Measurements from ENCODE around the gene BRSK2. TPM values are rescaled to one million over a fixed set of nuclear protein-coding genes. Genes with fewer than 3 reads are reported as not detected.
"Not testable (repeated sequence)": the region's sequence is repeated elsewhere in the genome, so short reads cannot be mapped to it uniquely, and the experiment has no call there.

The BRSK2 gene
- total RNA-seq, 4 donors from 2014 or later, result 0.24 to 0.81 TPM; not detected in 2

GRCh38 chr11:1411301-1411700, 21.6 kb downstream of the BRSK2 start:
- TF ChIP-seq POLR2A (IDR thresholded peaks at IDR 0.05) (no peak), CTCF (IDR thresholded peaks at IDR 0.05 in 4 of 5, conservative IDR thresholded peaks at IDR 0.05 in 1 of 5) (no peak)
- ATAC-seq (no peak), DNase-seq (no peak)
- Histone ChIP-seq H3K9me3 (peaks cover 0 to under 1% (median 0%) of the 10 kb centered on the region in 3 donors), H3K27ac (no peak overlapping the region), H3K27me3 (peaks cover 0 to 14% (median 3%) of the 10 kb centered on the region in 3 donors), H3K4me3 (no peak overlapping the region), H3K36me3 (no peaks in the 10 kb centered on the region), H3K4me1 (no peaks in the 10 kb centered on the region)
- in situ Hi-C loops (cut with MboI; ENCODE audit: low sequenced_read_pairs in 4 of 4) (no loop called here), intact Hi-C loops (cut with DNase I; ENCODE audit: low total_unique reads) (no loop called here)

GRCh38 chr11:1411739-1412138, 22.0 kb downstream of the BRSK2 start:
- intact Hi-C loops (cut with DNase I; ENCODE audit: low total_unique reads); H3K9me3 ChIP-seq; DNase-seq; H3K36me3 ChIP-seq; H3K4me3 ChIP-seq; ATAC-seq; H3K4me1 ChIP-seq; H3K27ac ChIP-seq; in situ Hi-C loops (cut with MboI; ENCODE audit: low sequenced_read_pairs in 4 of 4): not testable (repeated sequence)
- peaks cover 0 to 14% (median 3%) of the 10 kb centered on the region in 3 donors for H3K27me3 ChIP-seq

GRCh38 chr11:1412377-1413095, 22.8 kb downstream of the BRSK2 start:
- TF ChIP-seq CTCF (IDR thresholded peaks at IDR 0.05 in 4 of 5, conservative IDR thresholded peaks at IDR 0.05 in 1 of 5) (no peak), POLR2A (IDR thresholded peaks at IDR 0.05) (no peak)
- DNase-seq (no peak), ATAC-seq (no peak)
- no peaks in the 10 kb centered on the region for H3K4me1 ChIP-seq
- peaks cover 0 to 9% (median 4%) of the 10 kb centered on the region in 3 donors for H3K9me3 ChIP-seq
- peaks cover 0 to 14% (median 3%) of the 10 kb centered on the region in 3 donors for H3K27me3 ChIP-seq
- H3K4me3 ChIP-seq, result no peak overlapping the region
- intact Hi-C loops (cut with DNase I; ENCODE audit: low total_unique reads), result no loop called here
- in situ Hi-C loops (cut with MboI; ENCODE audit: low sequenced_read_pairs in 4 of 4), result no loop called here
- H3K27ac ChIP-seq, result no peak overlapping the region
- H3K36me3 ChIP-seq, result no peaks in the 10 kb centered on the region

GRCh38 chr11:1414650-1415049, 24.9 kb downstream of the BRSK2 start:
- Histone ChIP-seq H3K27ac (no peak overlapping the region), H3K4me3 (no peak overlapping the region), H3K9me3 (peaks cover 0 to 23% (median 12%) of the 10 kb centered on the region in 3 donors), H3K27me3 (peaks cover 0 to 14% (median 3%) of the 10 kb centered on the region in 3 donors), H3K4me1 (no peaks in the 10 kb centered on the region), H3K36me3 (no peaks in the 10 kb centered on the region)
- intact Hi-C loops (cut with DNase I; ENCODE audit: low total_unique reads), result no loop called here
- in situ Hi-C loops (cut with MboI; ENCODE audit: low sequenced_read_pairs in 4 of 4), result no loop called here
- DNase-seq, result no peak
- TF ChIP-seq CTCF (IDR thresholded peaks at IDR 0.05 in 4 of 5, conservative IDR thresholded peaks at IDR 0.05 in 1 of 5) (no peak), POLR2A (IDR thresholded peaks at IDR 0.05) (no peak)
- no peak for ATAC-seq

- H3K36me3 ChIP-seq, result no peaks in the 10 kb centered on the region
- TF ChIP-seq POLR2A (IDR thresholded peaks at IDR 0.05) (no peak), CTCF (IDR thresholded peaks at IDR 0.05 in 4 of 5, conservative IDR thresholded peaks at IDR 0.05 in 1 of 5) (no peak)
- peaks cover 0 to 23% (median 12%) of the 10 kb centered on the region in 3 donors for H3K9me3 ChIP-seq
- ATAC-seq (no peak), DNase-seq (no peak)
- H3K4me1 ChIP-seq, result no peaks in the 10 kb centered on the region
- intact Hi-C loops (cut with DNase I; ENCODE audit: low total_unique reads), result no loop called here
- peaks cover 0 to 10% (median 2%) of the 10 kb centered on the region in 3 donors for H3K27me3 ChIP-seq
- H3K4me3 ChIP-seq, result no peak overlapping the region
- no peak overlapping the region for H3K27ac ChIP-seq
- in situ Hi-C loops (cut with MboI; ENCODE audit: low sequenced_read_pairs in 4 of 4), result no loop called here
Observed at GRCh38 chr11:1415631-1416030, 25.9 kb downstream of the BRSK2 start.

- H3K4me3 ChIP-seq; intact Hi-C loops (cut with DNase I; ENCODE audit: low total_unique reads); H3K27ac ChIP-seq; DNase-seq; H3K36me3 ChIP-seq; H3K27me3 ChIP-seq; ATAC-seq; in situ Hi-C loops (cut with MboI; ENCODE audit: low sequenced_read_pairs in 4 of 4); H3K4me1 ChIP-seq: not testable (repeated sequence)
- peaks cover 0 to 23% (median 12%) of the 10 kb centered on the region in 3 donors for H3K9me3 ChIP-seq
Observed at GRCh38 chr11:1418192-1418795, 28.6 kb downstream of the BRSK2 start.
